Ammon's horn (tissue), 1 donor: ENCODE results near the gene GPR143.
"Not testable (repeated sequence)": the region's sequence is repeated elsewhere in the genome, so short reads cannot be mapped to it uniquely, and the experiment has no call there.

Source experiments
- DNase-seq: peaks from one replicate; pipeline ENCODE4 v3.0.0-alpha.2; 2016; ENCODE audit warnings: low spot score

GPR143 gene

GRCh38 chrX:9765737-9766097 is at the start of gene GPR143:
Gene GPR143, minus strand, starts transcription at chrX:9765847. Its CDS starts 30 bp downstream, at chrX:9765817.
- no peak for DNase-seq

GRCh38 chrX:9811086-9811485 is 45.4 kb upstream of the GPR143 start:
- not testable (repeated sequence) for DNase-seq

- not testable (repeated sequence) for DNase-seq
Measured at GRCh38 chrX:9809876-9810275, 44.2 kb upstream of the GPR143 start.

GRCh38 chrX:9807355-9808182 is 41.9 kb upstream of the GPR143 start:
- no peak for DNase-seq

GRCh38 chrX:9805956-9806355 is 40.3 kb upstream of the GPR143 start:
- DNase-seq, result no peak

- no peak for DNase-seq
Measured at GRCh38 chrX:9804444-9804843, 38.8 kb upstream of the GPR143 start.

GRCh38 chrX:9802737-9803136 is 37.1 kb upstream of the GPR143 start:
- no peak for DNase-seq

- DNase-seq, result no peak
Measured at GRCh38 chrX:9797384-9798360, 32.0 kb upstream of the GPR143 start.

GRCh38 chrX:9794495-9794894 is 28.8 kb upstream of the GPR143 start:
- no peak for DNase-seq

GRCh38 chrX:9790866-9791265 is 25.2 kb upstream of the GPR143 start:
- DNase-seq, result no peak

GRCh38 chrX:9789555-9789954 is 23.9 kb upstream of the GPR143 start:
- DNase-seq, result no peak

- no peak for DNase-seq
Measured at GRCh38 chrX:9788911-9789310, 23.3 kb upstream of the GPR143 start.

GRCh38 chrX:9786798-9787635 is 21.4 kb upstream of the GPR143 start:
- no peak for DNase-seq

- no peak for DNase-seq
Measured at GRCh38 chrX:9785944-9786797, 20.5 kb upstream of the GPR143 start, which contains the start of gene SHROOM2. Gene SHROOM2, plus strand, starts transcription at chrX:9786429. Its CDS starts 117 bp downstream, at chrX:9786546.

- no peak for DNase-seq
Measured at GRCh38 chrX:9785254-9785943, 19.8 kb upstream of the GPR143 start.

GRCh38 chrX:9784332-9784731 is 18.7 kb upstream of the GPR143 start:
- no peak for DNase-seq

GRCh38 chrX:9781941-9782340 is 16.3 kb upstream of the GPR143 start:
- no peak for DNase-seq

GRCh38 chrX:9775930-9776329 is 10.3 kb upstream of the GPR143 start:
- DNase-seq, result no peak

- no peak for DNase-seq
Measured at GRCh38 chrX:9772943-9773342, 7.3 kb upstream of the GPR143 start.

- DNase-seq, result no peak
Measured at GRCh38 chrX:9770319-9770718, 4.7 kb upstream of the GPR143 start.
